A204.1 (cell line): ENCODE measurements around the gene RDX.
"Not testable (repeated sequence)": the region's sequence is repeated elsewhere in the genome, so short reads cannot be mapped to it uniquely, and the experiment has no call there.

ENCODE experiments used
- FAIRE-seq: peaks from 2 replicates; lab custom pipeline; 2012; peaks lifted over from hg19 to GRCh38; lab: Jason Lieb, UNC

RDX gene

DNA sequence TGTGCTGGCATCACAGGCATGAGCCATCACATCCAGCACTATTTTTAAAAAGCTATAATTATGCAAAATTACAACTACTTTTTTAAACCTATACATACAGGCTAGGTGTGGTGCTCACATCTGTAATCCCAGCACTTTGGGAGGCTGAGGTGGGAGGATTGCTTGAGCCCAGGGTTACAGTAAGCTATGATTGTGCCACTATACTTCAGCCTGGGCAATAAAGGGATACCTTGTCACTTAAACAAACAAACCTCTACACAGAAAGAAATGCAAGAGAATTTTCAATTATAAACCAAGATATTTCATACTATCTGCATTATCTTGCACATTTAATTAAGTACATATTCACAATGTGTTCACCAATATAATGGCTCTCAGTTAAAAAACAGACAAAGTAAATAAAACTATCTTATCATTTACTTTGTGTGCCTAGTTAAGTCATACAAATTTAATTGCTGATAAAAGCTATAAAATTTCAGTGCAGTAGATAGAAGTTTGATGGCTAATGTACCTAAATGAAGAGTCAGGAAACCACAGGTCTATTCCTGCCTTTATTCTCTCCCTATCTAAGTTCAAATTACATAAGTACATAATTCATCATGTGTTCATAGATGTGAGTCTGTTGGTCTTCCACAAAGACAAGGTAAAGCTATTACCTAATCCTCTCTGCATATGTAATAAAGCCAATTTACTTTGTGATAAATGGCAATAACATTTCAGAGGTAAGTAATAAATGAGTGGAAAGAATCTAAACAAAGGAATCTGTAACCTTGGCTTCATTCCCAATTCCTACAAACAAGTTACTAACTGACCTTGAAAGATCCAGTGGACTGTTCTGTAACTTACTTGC lies 9.0 kb upstream of the RDX start:
- FAIRE-seq, result no peak

DNA sequence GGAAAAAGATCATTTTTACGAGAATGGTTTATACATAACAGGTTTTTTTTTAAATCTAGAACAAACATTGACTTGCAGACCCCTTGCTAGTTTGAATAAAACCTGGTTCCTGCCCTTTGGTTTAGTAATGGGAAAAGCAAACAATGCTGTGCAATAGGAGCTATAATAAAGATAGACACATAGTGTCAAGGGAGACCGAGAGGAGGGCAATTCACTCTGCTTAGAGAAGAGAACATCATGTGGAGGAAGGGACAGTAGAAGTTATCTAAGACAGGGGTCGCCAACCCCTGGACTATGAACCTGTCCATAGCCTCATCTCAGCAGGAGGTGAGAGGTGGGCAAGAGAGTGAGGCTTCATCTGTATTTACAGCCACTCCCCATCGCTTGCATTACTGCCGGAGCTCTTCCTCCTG lies 7.0 kb upstream of the RDX start:
- FAIRE-seq, result no peak

DNA sequence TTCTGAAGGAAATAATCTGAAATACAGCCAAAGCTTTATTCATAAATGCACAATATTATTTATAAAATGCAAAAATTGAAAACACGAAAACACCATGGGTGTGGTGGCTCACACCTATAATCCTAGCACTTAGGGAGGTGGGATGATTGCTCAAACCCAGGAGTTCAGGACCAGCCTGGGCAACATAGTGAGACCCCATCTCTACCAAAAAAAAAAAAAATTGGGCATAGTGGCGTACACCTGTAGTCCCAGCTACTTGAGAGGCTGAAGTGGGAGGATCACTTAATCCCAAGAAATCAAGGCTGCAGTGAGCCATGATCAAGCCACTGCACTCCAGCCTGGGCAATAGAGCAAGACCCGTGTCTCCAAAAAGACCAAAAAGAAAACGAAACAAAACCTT lies 5.2 kb upstream of the RDX start:
- no peak for FAIRE-seq

- FAIRE-seq, result no peak
These were observed 4.6 kb upstream of the RDX start for GRCh38 chr11:110301032-110301431.

DNA sequence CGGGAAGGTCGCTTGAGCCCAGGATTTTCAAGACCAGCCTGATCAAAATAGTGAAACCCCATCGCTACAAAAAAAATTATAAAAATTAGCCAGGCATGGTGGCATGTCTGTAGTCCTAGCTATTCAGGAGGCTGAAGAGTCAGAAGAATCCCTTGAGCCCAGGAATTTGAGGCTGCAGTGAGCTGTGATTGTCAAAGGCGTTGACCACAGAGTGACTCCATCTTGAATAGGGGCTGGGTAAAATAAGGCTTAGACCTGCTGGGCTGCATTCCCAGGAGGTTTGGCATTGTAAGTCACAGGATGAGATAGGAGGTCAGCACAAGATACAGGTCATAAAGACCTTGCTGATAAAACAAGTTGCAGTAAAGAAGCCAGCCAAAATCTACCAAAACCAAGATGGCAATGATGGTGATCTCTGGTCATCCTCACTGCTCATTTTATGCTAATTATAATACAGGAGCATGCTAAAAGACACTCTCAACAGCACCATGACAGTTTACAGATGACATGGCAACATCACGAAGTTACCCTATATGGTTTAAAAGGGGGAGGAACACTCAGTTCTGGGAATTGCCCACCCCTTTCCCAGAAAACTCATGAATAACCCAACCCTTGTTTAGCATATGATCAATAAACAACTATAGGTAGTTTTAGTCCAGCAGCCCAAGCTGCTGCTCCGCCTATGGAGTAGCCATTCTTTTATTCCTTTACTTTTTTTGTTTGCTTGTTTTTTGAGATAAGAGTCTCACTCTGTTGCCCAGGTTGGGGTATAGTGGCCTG lies 2.8 kb upstream of the RDX start:
- no peak for FAIRE-seq

DNA sequence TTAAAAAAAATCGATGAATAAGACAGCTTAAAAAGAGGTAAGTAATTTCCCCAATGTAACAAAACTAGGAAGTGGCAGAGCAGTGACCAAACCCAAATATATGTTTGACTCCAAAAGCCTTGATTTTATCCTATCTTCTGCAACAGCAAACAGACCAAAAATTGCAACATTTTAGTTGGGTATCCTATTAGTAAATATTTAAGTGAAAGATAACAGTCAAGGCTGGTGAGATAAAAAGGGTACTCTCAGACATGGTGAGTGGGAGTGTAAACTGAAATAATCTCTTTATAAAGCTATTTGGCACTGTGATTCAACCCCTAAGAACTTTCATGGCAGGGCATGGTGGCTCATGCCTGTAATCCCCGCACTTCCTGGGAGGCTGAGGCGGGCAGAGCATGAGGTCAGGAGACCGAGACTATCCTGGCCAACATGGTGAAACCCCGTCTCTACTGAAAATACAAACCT lies 1.9 kb upstream of the RDX start:
- no peak for FAIRE-seq

- no peak for FAIRE-seq
These were observed 1.4 kb upstream of the RDX start for GRCh38 chr11:110297726-110298300.

DNA sequence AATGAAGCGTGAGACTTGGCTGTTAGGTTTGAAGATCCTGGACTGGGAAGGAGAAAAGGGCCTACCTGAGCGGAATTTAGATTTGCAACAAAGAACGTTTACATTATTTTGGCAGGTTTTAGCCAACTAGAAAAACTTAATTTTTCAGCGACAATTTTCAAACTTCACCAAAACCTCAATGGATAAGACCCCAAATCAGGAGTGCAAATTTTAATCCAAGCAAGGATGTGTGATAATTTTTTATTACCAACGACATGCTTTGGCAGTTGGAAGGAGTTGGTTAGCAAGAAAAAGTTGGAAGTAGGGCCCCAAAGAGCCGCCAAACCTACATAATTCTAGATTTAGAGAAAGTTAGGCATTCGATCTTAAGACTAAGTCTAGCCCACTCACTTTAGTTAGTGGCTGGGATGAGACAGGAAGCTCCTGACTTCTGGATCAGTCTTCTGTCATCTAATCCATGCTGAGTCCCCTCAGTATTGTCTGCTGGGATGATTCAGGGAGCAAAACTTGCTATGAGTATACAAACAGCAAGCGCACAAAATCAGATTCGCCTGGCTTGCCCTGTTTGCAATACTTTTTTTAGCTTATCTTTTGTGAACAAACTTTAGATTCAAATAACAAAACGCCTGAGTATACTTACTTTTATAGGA lies 787 bp upstream of the RDX start:
- FAIRE-seq, result no peak

- FAIRE-seq, result no peak
These were observed 736 bp downstream of the RDX start for GRCh38 chr11:110295531-110296225.

DNA sequence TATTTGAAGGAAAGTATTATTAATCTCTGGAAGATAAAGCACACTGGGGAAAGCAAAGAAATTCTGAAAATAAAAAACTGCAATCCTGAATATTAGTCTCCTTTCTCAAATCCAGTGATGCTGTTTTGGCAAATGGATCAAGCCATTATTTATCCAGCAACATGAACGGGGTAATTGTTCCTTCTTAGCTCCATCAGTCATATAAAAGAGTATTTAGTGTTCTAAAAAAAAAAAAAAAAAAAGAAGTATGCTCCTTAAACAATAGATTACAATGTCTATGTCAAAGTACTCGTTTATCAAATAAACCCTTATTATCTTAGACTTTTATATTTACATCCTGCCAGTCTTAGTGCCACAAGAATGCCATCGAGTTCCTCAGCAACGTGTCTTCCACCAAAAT lies 1.3 kb downstream of the RDX start:
- FAIRE-seq, result no peak

GRCh38 chr11:110294509-110294908 lies 1.9 kb downstream of the RDX start:
- no peak for FAIRE-seq

GRCh38 chr11:110293389-110293788 lies 3.0 kb downstream of the RDX start:
- FAIRE-seq, result no peak

- FAIRE-seq, result not testable (repeated sequence)
These were observed 4.3 kb downstream of the RDX start for GRCh38 chr11:110292146-110292545.

- FAIRE-seq, result no peak
These were observed 5.7 kb downstream of the RDX start for GRCh38 chr11:110290591-110291334.

- no peak for FAIRE-seq
These were observed 6.9 kb downstream of the RDX start for GRCh38 chr11:110289472-110289871.

DNA sequence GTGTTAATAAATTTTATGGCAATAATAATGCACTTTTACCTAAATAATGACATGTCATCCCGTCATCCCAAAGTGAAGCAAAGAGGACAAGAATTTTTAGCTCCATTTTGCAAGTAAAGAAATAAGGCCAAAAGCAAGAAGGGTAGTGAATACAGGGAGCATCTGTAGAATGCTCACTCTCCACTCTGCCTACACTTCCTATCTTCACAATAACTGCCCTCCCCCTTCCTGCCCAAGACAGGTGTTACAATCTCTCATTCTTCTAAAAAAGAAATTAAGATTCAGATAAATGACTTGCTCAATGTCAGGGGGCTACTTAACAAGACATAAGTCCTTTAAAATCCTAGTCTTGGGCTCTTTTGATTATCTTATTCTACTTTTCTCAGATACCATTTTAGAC lies 8.9 kb downstream of the RDX start:
- FAIRE-seq, result no peak

GRCh38 chr11:110286298-110287040 lies 9.9 kb downstream of the RDX start:
- no peak for FAIRE-seq

DNA sequence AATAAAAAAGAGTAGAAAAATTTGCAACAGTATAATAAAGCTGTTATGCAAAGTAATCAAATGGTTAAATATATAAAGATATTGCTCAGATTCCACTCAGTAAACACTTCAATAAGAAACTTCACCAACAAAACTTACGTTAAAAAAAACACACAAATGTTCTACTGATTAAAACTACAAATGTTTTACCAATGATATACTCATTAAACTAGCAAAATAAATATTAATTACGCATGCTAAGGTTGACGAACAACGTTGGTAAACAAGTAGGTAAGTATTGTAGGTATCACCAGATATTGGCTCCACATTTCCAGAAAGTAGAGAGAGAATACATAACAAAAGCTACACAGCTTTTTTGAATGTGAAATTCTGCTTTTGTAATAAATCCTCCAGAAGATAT lies 12.6 kb downstream of the RDX start:
- no peak for FAIRE-seq

GRCh38 chr11:110280595-110280994 lies 15.8 kb downstream of the RDX start:
- not testable (repeated sequence) for FAIRE-seq

DNA sequence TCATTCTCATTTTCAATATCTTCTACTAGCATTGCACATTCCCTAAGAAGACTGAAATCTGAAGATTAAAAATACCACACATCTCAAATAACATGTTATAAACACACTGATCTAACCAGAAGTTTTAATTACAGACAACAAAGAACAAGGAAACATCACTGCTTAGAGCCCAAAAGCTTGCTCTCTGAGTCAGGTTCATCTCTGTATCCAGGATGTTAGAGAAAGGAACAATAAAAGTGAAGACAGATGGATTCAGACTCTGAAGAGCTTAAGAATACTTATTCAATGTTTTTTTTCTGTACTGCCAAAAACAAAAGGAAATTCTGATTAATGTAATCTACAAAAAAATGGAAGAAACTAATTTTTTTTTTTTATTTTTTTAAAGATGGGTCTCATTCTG lies 16.5 kb downstream of the RDX start:
- FAIRE-seq, result no peak

- no peak for FAIRE-seq
These were observed 23.5 kb downstream of the RDX start for GRCh38 chr11:110272919-110273318.
